Ammon's horn (tissue), 1 donor: ENCODE data around the gene SFT2D2.

ENCODE experiments used
- DNase-seq: peaks from one replicate; pipeline ENCODE4 v3.0.0-alpha.2; 2016; ENCODE audit warnings: low spot score

Gene SFT2D2

DNA sequence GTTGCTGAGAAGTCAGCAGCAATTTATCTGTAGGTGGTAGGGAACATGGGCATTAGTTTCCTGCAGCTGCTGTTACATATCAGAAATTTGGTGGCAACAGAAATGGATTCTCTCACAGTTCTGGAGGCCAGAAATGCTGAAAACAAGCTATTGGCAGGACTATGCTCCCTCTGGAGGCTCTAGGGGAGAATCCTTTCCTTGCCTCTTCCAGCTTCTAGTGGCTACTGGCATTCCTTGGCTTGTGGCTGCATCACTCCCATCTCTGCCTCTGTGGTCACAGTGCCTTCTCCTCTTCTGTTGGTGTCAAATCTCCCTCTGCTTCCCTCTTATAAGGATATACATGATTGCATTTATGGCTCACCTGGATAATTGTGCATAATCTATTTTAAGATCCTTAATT lies 2.5 kb upstream of the SFT2D2 start:
- DNase-seq = no peak

DNA sequence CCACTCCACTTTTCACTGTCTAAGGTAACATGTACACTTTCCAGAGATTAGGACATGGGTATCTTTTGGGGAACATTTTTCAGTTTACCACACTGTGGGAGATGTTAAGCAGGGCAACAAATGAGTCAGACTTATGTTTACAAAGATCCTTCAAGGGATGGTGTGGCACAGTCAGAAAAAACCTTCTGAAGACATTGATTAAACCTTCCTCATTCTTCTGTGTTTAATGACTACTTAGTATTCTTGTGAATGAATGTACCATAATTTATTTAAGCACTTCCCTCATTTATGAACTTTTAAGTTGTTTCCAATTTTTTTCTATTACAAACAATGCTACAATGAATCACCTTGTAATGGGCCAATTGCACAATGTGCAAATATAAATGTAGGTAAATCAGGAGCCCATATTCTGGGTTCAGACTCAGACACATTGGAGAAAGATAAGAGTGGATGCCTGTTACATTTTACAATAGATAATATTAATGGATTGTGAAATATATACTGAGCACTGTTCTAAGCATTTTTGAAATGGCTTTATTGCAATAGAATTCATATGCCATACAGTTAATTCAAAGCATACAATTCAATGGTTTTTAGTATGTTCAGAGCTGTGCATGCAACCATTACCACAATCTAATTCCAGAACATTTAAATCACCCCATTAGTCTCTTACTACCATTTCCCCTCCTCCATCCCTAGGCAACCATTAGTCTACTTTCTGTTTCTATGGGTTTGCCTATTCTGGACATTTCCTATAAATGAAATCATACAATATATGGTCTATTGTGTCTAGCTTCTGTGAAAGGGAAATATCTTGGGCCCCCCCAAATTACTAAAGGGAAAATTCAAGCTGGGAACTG lies 1.9 kb upstream of the SFT2D2 start:
- no peak for DNase-seq

DNA sequence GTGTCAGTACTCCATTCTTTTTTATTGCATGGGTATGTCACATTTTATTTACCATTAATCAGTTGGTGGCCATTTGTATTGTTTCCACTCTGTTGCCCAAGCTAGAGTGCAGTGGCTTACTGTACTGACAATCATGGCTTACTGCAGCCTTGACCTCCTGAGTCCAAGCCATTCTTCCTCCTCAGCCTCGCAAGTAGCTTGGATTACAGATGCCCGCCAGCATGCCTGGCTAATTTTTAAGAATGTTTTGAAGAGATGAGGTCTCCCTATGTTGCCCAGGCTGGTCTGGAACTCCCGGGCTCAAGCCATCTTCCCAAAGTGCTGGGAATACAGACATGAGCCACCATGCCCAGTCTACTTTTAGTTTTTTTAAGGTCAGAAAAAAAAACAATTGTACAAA lies 813 bp upstream of the SFT2D2 start:
- no peak for DNase-seq

DNA sequence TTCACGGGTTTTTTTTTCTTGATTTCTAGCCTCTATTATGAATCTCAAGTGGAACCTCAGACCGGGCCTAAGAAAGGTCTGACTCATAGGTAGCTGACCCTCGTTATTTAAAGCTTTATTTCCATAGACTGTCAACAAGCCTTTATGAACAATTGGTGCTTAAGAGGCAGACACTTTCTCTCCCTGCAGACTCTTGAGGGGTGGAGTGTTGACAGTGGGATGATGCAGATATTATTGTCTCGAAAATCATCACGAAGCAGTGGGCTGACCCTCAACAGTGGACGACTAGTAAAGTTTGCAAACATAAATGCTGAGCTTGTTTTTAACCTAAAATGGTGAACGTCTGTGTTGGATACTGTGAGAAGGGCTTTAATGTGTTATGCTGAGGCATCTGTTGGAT lies 1.8 kb downstream of the SFT2D2 start:
- no peak for DNase-seq

DNA sequence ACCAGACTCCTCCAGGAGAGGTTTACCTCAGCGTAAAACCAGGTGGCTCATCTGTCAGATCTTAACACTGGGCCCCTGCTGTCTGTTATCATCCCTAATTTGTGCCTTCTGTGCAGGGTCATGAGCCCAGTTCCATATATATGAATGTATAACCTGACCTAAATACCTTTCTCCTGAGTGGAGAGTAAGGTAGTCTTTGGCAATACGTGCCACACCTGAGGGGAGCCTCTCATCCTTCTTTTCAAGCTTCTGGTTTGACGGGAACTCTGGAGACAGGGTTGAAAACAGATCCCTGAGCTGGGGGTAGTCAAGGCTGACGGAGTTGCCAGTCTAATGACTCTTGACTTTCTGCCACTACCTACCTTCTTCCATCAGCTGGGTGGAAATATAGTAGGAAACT lies 4.1 kb downstream of the SFT2D2 start:
- no peak for DNase-seq

DNA sequence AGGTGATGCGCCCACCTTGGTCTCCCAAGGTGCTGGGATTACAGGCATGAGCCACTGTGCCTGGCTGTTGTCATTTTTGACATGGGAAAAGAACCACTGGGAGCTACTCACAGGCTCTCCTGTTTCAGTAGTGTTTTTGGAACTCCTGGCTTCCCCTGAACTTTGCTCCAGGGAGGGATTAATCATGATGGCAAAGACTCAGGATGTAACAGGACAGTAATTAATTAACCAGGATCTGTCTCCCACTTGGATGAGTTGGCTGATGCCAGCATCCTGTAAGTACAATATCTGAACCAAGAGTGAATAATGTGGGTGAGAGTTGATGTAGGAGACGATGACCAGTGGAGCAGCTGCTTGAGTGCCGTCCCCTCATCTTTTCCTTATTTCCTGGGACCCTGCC lies 4.9 kb downstream of the SFT2D2 start:
- DNase-seq = no peak

DNA sequence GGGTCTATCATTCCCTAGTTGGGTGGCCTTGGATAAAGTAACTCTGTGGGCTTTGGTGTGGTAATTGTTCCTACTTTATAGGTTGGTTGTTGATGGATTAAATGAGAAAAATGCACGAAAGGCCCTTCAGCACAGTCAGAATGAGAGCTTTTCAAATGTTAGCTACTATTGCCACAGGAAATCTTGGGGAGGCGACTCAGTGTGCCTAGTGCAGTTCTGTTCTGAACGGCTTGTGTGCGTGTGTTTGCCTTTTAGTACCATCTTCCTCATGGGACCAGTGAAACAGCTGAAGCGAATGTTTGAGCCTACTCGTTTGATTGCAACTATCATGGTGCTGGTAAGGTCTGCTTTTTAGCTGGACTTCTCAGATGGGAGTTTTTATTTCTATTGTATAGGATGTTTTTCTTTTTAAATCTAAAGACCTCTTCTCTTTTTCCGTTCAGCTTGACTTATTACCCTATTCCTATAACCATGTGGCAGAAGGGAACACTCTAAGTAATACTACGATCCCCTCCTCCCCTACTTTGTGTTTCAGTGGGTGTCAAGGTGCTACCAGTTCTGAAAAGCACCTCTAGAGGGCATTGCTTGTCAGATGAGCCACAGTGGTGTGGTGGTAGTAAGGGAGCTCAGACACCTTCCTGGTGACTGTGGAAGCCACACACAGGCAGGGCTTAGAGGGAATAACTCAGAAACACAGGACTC lies 9.2 kb downstream of the SFT2D2 start:
- peak; percentile 49 for DNase-seq

DNA sequence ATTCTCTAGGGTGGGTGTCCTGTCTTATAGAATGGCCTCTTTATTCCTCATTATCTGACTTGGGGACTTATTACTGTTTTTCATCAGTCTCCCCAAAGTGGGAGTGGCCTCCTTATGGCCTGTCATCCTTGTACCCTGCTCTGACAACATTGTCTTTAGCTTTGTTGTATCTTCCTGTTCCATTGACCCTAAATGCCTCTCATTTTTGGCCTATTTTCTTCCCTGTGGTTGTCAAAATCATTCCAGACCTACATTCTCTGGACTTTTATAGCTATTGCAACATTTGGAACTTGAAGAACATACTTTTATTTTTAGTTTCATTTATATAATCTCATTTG lies 9.7 kb downstream of the SFT2D2 start:
- DNase-seq = no peak

DNA sequence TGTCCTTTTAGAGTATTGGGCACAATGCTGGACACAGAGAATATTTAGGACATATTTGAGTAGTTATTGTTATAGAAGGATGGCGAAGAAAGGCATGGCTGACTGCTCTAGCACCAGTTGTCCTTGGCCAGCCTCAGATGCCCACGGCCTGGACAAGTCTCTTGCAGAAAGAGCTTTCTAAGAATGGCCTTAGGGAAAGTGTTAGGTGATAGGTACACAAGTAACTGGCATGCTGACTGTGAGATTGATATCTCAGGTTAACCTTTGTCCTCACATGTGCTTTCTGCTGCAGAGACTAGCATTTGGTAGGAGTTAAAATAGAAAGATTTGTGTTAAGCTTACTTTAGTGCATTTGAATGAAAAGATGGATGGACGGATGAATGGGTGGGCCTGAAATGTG lies 10.1 kb downstream of the SFT2D2 start:
- no peak for DNase-seq

DNA sequence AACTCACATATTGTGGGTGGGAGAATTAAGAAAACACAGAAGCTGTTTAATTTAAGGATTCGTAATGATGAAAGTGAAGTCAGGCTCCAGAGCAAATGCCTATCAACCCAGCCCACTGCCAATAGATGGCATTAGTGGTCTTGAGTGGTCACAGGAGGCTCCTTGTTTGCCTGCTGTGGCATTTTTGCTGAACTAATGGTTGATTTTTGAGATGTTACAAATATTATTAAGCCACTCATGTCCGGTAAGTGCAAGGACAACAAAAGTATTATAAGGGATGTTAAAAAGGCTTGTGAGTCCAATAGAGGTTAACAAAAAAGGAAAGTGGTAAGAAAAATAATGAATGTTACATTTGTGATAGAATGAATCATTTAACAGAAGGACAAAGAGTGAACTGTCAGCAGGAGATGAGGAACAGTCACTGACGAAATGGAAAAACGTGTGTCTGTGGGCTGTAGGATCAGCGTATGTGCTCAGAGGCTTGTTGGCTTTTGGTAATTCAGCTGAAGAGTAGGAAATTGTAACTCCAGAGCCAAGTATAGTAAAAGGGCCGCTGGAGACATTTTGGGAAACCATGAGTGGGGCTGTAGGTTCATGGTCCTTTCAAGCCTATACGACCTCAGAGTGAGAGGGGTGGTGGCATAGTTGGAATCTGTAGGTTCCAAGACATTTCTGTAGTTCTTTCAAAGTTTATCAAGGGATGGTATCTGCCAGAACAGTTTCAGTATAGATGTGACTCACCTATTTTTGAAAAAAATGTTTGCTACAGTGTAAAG lies 11.2 kb downstream of the SFT2D2 start:
- peak; percentile 78 for DNase-seq

DNA sequence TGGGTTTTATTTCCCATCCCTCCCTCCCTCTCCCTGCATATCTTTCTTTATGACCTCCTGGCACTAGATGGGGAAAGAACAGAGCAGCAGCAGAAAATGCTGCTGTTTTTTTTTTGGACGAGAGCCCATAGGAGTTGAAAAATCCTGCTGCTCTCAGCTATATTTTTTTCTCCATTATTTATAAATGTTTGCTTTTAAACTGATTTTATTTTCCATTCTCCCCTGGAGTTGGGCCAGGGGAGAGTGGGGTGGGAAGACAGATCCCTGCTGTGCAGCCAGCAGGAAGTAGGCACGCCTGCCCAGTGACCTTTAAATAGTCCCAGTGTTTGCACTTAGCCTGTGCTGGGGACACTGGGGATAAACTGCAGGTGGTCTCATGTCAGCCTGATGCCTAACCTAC lies 17.4 kb downstream of the SFT2D2 start:
- no peak for DNase-seq

DNA sequence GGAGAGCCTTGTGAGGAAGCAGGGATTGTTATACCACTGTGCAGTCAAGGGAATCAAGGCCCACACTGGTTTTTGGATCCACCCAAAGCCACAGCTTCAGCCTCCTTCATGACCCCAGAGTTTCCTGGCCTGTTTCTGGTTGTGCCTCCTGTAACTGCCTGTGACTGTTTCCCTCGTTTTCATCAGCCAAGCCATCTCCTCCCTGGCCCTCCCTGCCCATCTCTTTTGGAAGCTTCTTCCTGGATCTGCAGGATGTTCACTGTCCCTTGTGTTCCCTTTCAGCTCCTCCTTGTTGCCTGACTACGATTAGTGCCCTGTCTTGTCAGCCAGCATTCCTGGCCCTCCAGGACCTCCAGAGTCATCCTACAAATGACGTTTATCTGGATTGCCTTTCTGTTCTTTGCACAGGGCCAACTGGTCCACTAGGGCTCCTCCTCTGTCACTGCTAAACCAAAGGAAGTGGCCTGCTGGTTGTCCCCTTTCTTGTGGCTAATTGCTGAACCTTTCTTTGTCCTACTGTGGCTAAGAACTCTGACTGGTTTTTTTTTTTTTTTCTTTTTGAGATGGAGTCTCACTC lies 17.9 kb downstream of the SFT2D2 start:
- DNase-seq = no peak

DNA sequence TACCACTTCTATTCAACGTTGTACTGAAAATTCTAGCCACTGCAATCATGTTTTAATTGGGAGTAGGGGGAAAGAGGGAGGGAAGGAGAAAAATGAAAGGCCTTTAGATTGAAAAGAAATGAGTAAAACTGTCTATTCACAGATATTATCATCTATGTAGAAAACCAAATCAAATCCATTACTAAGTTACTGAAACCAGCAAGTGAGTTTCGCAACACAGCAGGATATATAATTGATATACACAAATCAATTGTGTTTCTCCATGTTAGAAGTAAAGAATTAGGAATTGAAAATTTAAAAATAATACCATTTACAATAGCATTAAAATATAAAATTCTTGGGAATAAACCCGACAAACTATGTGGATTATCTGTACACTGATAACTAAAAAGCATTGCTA lies 19.2 kb downstream of the SFT2D2 start:
- no peak for DNase-seq

DNA sequence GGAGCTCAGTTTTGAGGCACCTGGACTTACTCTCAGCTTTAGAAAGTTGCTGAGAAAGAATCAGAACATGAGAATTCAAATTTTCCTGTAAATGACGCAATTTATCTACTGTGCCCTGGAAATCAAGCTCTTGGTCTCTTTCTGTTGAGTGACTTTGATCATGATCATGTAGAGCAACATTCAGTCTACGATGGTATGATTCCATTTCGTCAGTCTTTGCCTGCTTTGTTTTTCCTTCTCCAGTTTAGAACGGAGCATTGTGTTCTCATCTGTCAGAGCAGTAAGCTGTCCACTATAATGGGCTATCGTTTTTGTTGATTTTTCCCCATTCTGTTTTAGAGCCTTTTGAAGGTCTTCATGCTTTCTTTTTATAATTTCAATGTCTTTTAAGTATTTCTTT lies 20.7 kb downstream of the SFT2D2 start:
- DNase-seq = peak; percentile 65

DNA sequence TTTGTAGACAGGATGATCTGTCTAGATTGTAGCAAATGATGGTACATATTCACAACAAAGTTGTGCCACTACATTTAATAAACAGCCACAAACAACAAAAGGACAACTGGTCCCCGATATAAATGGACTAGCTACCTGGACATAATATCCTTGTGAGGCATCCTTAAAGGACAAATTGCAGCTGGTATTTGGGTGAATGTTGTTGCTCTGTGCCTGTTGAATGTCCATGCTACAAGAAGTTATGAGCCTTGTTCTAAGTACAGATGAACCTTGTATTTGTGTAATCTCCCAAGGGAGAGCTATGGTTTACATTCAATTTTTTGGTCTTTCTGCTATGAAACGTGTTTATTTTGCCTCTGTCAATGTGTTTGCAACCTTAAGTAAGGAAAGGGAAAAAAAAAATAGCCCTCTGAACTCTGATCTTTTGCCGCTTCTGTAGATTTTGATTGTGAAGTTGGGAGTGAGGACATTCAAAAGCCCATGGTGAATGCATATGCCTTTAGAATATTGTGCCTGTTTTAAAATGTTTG lies 26.5 kb downstream of the SFT2D2 start:
- no peak for DNase-seq

DNA sequence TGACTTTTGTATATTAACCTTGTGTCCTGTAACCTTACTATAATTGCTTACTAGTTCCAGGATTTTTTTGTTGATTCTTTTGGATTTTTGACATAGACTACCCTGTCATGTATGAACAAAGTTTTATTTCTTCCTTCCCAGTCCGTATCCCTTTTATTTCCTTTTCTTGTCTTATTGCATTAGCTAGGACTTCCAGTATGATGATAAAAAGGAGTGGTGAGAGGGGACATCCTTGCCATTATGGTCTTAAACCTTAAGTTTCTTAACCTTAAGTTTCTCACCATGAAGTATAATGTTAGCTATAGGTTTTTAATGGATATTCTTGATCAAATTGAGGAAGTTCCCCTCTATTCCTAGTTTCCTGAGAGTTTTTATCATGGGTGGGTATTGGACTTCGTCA lies 30.4 kb downstream of the SFT2D2 start:
- DNase-seq = no peak

DNA sequence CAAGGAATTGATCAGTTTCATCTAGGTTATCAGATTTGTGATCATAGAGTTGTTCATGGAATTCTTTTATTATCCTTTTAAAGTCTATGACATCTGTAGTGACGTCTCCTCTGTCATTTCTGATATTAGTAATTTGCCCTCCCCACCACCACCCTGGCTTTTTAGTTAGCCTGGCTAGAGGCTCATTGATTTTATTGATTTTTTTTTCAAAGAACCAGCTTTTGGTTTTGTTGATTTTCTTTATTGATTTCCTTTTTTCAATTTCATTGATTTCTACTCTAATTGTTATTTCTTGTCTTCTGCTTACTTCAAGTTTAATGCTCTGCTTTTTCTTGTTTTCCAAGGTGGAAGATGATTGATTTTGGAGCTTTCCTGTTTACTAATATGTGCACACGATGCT lies 31.6 kb downstream of the SFT2D2 start:
- no peak for DNase-seq

DNA sequence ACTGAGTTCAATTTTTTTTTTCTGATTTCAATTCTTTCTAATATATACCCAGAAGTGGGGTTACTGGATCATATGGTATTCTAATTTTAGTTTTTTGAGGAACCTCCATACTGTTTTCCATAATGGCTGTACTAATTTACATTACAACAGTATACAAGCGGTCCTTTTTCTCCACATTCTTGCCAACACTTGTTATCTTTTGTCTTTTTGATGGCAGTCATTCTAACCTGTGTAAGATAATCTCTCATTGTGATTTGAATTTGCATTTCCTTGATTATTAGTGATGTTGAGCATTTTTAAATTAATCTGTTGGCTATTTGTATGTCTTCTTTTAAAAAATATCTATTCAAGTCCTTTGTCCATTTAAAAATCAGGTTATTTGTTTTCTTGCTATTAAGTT lies 33.8 kb downstream of the SFT2D2 start:
- no peak for DNase-seq

DNA sequence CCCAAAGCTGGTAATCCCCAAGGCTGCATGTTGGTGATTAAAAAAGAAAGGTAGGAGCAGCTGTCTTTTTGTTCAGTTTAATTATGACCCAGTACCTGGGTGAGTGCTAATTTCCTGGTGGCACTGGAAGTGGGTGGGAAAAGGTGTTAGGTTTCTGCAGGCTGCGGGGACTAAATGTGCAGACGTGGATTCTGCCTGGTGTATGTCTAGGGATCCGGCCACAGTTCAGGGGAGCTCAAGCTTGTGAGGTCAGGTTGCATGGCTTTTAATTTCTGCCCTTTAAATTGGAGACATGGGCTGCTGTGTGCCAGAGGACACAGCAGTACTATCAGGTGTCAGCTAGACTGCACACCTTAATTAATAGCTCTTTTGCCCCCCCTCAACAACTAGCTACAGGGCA lies 34.6 kb downstream of the SFT2D2 start:
- no peak for DNase-seq

DNA sequence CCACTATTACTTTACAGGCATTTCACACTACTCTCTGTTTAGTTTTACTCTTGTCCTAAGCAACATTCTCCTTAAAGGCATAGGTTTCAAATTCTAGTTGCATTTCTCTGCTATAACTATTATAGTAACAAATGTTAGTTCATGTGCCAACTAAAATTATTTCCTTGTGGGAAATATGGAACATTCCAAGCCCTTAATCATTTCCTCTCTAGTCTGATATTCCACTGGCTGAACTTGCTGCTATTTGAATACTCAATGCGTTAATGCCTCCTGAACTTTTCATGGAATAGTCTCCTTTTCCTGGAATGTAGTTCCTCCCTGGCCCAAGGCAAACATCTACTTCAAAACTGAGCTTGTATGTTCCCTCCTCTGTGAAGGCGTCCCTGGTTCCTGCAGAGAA lies 35.6 kb downstream of the SFT2D2 start:
- DNase-seq = no peak

DNA sequence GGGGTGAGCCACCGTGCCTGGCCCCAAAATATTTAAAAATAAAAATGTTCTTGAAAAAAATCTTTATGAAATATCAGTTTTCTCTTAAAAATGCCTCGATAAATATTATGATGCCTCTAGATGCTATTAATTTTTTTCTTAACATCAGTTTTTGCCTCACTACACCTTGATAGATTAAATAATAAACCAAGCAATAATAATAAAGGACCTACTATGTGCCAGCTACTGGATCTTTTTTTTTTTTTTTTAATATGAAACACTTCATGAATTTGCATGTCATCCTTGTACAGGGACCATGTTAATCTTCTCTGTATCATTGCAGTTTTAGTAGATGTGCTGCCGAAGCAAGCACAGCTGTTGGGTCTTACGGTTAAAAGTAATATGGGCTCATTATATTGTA lies 37.3 kb downstream of the SFT2D2 start:
- no peak for DNase-seq

DNA sequence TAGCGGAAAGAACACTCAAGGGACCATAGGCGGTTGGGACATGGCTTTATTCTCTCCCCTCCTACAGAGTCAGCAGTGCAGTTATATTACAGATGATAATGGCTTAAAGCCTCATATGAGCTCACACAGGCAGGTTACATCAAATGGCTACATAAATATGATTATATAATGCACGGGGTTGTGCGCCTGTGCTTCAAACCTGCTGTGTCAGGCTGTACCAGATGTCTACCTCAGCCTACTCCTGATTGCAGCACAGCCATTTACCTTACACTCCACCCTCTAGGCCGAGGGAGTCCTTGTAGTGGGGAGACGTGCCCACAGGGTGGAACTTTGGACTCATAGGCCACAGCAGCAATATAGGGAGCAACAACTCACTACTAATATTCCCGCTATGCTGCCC lies 38.5 kb downstream of the SFT2D2 start:
- no peak for DNase-seq
